NCI-H2081 treated with DMSO at 0.1 percent for 48 hours (cell line): Measurements from ENCODE around the gene MAP2K3.
"Not testable (repeated sequence)": the region's sequence is repeated elsewhere in the genome, so short reads cannot be mapped to it uniquely, and the experiment has no call there.

Source experiments
- DNase-seq: peaks from one replicate; lab custom pipeline; 2025; lab: John Stamatoyannopoulos, UW

Gene MAP2K3

DNA sequence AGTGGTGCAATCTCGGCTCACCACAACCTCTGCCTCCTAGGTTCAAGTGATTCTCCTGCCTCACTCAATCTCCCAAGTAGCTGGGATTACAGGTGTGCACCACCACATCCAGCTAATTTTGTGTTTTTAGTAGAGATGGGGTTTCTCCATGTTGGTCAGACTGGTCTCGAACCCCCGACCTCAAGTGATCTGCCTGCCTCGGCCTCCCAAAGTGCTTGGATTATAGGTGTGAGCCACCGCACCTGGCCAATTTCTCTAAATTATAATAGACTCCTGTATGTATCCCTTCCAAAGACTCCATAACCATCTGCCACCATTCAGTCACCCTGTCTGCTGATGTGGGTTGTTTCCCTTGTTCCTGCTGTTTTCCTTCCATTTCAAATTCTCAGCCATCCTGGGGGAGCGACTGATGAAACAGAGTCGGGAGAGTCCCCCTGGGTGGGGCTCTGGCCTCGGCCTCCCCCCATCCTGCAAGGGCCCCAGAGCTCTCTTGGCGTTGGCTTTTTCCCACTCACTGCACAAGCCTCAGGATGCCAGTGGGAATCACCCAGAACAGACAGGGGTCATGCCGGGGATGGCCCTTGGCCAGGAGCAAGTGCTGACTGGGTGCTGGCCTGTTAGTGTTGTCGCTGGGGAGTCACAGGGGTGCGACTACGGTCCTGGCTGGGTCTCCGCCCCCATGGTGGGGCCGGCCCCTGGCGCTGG is 25.7 kb downstream of the MAP2K3 start:
- DNase-seq = not testable (repeated sequence)

DNA sequence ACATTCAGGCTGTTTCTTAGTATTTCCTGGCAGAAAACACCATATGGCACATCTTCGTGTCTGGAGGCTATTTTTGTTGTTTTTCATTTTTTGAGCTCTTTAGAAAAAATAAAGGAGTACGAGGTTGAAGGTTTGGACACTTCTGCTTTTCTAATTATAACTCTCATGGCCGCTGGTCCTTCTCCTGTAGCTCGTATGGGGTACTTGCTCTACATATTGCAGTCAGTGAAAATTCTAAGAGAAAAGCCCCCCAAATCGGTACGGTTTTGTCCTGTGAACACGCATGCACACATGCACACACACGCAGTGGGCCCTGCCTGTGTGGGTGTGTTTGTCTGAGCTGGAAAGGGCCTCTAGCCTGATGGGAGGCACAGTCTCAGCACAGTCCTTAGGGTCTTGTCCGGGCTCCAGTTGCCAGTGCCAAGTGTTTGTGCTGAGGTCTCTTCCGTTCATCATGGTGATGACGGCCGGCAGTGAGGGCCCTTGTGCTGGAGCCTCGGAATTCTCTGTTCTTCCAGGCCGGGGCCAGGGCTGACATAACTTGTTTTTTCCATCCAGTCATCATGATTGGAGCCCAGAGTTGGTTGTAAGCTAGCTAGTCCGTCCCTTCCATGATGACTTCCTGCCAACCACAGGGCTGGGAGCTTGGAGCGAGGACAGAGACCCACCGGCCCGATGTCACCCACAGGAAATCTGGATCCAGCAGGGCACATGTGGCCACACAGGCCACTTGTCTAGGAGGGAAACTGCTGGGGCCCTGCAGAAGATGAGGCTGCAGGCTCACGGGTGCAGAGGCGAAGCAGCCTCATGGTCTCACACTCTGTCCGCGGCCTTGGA is 26.5 kb downstream of the MAP2K3 start:
- DNase-seq = not testable (repeated sequence)

DNA sequence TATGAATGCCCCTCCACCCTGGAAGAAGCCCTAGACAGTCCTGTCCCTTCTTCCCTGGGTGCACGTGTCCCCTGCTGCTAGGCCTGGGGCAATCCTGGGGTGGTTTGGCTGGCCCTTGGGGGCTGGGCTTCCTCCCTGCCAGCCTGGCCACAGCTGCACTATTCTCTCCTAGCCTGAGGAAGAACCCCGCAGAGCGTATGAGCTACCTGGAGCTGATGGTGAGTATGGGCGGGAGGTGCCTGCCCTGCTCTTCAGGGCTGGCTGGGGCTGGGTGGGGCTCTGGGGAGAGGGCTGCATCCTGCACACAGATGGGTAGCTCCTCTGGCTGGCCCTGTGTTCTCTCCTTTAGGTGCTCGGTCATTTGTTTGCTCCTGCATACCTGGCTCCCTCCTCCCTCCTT is 28.8 kb downstream of the MAP2K3 start:
- DNase-seq = no peak

DNA sequence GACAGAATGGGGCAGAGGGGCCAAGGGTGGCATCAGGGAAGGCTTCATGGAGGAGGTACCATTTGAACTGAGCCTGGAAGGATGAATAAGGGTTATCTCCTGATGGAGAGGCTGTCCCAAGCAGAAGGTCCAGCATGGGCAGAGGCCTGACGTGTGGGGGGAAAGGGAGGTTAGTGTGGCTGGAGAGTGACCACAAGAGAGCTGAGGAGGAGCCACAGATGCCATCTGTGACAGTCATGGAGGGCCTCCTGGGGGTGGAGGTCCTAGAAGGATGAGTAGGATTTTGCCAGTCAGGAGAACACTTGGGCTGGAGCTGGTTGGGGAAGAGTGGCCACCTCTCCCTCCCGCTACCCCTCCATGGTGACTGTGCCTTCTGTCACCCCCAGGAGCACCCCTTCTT is 29.2 kb downstream of the MAP2K3 start:
- DNase-seq = not testable (repeated sequence)

DNA sequence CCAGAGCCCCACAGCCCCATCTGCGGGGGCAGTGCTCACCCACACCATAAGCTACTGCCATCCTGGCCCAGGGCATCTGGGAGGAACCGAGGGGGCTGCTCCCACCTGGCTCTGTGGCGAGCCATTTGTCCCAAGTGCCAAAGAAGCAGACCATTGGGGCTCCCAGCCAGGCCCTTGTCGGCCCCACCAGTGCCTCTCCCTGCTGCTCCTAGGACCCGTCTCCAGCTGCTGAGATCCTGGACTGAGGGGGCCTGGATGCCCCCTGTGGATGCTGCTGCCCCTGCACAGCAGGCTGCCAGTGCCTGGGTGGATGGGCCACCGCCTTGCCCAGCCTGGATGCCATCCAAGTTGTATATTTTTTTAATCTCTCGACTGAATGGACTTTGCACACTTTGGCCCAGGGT is 29.8 kb downstream of the MAP2K3 start:
- not testable (repeated sequence) for DNase-seq

DNA sequence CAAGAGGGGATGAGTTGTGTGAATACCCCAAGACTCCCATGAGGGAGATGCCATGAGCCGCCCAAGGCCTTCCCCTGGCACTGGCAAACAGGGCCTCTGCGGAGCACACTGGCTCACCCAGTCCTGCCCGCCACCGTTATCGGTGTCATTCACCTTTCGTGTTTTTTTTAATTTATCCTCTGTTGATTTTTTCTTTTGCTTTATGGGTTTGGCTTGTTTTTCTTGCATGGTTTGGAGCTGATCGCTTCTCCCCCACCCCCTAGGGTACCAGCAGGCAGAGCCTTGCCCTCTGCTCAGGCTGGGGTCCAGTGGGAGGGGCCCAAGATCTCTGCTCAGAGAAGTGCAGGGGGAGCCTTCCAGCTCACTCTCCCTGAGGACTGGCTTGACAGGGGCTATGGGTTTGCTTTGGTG is 30.2 kb downstream of the MAP2K3 start:
- not testable (repeated sequence) for DNase-seq

DNA sequence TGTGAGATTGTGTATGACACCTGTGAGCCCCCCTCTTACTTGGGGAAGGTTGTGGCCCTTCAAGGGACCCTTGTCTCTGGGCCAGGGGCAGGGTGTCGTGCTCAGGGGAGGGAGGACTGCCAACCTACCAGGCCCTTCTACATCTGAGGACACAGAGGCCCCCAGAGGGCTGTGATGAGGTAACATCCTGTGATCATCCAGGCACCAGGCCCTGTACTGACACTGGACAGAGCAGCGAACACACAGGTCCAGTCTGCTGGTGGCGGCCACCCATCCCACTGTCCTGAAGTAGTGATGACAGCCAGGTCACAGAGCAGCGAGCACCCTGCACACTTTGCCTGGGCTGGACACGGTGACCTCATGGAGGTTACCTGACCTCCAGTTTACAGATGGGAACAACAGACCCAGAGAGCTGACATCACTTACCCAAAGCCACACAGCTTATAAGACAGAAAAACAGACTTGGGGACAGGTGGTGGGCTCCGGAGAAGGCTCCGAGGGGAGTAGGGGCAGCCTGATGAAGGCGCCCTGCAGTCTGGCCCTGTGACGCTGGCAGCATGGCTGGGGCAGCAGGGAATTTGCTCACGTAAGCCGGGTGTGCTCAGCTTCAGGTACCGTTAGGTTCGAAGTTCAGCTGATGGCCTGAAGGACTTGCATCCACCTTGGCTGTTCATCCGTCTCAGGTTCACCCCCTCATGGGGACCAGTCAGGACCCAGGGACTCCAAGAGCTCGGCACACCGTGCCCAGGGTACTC is 30.9 kb downstream of the MAP2K3 start:
- not testable (repeated sequence) for DNase-seq

DNA sequence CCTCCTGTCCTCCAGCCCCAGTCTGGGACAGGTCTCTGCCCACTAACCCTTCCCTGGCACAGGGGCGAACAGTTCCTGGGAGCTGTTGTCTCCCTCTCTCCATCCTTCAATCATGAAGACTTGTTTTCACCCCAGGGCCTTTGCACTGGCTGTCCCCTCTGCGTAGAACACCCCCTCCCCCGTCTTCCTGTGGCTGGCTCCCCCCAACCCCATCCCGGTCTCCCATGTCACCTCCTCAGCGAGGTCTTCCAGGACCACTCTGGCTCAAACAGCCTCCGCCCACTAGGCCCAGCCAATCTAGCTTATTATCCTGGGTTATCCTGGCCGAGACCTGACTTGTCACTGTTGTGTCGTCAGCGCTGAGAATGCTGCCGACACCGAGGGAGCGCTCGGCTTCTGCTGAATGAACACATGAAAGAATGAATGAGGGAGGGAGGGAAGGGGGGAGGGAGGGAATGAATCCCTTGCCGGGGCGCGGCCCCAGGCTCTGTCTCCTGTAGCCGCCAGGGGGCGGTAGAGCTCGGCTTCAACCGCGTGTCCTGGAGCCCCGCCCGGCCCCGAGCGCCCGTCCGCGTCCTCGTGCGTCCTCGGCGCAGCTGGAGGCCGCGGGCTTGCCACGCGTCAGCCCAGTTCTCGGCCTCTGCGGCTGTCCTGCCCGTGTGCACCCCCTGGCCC is 31.8 kb downstream of the MAP2K3 start:
- not testable (repeated sequence) for DNase-seq

DNA sequence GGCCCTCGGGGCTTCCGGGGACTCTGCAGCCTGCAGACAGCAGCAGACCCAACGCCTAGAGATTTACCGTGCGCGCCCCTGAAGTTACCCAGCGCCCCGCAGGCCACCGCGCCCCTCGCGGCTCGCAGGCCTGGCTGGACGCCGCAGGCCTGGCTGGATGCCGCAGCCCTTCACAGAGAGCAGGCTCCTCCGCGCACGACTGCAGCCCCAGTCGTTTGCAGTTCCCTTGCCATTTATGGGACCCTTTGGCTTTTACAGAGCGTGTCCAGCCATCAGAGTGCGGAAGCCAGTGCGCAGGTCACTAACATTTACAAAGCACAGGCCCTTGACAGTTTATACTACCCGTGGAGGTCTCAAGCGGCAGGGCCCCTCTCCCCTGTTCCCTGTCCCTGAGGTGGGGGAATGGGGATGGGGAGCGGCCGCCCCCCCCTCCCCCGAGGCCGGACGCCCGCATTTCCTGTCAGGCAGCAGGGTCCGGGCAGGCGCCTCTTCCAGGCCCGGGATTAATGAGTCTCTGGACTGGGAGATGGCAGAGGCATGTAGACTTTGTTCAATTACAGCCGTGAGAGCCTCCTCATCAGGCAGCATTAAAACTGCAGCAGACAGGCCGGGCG is 32.5 kb downstream of the MAP2K3 start:
- not testable (repeated sequence) for DNase-seq

DNA sequence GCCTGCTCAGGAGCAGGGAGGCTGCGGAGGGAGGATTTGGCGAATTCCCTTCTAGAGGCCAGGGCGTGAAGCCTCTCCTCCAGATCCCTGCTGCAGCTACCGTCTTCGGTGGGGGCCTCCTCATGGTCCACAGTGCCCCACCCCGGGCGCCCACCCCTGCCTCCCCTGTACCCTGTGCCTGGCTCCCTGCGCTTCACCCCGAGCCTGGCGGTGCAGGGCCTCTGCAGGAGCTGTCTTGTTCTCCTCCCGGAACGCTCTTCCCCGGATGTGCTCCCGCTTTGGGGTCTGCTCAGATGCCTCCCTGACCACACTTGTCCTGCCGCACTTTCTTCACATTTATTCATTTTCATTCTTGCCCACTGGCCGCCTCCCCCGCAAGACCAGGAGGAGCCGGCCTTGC is 33.3 kb downstream of the MAP2K3 start:
- DNase-seq = not testable (repeated sequence)

DNA sequence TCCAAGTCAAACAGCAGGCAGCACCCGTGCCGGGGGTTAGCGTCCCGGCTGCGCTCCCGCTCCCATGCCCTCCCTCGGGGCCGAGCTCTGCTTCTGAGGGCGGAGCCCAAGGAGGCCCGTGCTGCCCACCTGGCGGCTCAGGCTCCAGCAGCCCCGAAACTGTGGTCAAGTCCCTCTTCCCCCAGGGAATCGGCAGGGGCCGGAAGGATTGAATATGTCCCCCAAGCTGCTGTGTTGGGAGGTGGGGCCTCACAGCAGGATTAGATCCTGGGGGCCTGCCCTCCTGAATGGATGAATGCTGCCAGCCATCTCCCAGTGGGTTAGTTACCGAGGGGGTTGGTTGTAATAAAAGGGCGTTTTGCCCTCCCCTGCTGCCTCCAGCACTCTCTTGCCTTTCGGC is 33.9 kb downstream of the MAP2K3 start:
- DNase-seq = no peak

DNA sequence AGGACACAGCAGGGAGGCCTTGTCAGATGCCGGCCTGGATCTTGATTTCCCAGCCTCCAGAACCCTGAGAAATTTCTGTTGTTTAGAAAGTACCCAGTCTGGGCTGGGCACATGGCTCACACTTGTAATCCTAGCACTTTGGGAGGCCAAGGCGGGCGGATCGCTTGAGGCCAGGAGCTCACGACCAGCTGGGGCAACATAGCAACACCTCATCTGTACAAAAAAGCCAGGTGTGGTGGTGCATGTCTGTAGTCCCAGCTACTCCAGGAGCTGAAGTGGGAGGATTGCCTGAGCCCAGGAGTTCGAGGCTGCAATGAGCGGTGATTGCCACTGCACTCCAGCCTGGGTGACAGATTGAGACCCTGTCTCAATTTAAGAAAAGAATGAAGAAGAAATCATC is 34.3 kb downstream of the MAP2K3 start:
- DNase-seq = not testable (repeated sequence)

DNA sequence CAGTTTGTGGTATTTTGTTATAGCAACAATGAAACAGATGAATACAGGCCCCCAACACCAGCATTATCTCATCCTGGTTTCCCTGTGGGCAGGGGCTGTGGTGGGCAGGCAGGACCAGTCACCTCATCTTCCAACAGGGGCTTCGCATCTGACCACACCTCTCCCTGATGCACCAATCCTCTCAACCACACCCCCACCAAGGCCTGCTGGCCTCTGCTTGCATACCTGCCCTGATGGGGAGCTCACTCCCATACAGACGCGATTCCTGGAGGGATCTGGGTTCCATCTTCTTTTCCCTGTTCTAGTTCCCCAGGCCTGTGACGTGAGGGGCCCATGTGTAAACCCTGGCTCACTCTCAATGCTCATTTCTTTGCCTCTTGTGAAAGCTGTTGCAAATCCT is 34.7 kb downstream of the MAP2K3 start:
- DNase-seq = not testable (repeated sequence)

DNA sequence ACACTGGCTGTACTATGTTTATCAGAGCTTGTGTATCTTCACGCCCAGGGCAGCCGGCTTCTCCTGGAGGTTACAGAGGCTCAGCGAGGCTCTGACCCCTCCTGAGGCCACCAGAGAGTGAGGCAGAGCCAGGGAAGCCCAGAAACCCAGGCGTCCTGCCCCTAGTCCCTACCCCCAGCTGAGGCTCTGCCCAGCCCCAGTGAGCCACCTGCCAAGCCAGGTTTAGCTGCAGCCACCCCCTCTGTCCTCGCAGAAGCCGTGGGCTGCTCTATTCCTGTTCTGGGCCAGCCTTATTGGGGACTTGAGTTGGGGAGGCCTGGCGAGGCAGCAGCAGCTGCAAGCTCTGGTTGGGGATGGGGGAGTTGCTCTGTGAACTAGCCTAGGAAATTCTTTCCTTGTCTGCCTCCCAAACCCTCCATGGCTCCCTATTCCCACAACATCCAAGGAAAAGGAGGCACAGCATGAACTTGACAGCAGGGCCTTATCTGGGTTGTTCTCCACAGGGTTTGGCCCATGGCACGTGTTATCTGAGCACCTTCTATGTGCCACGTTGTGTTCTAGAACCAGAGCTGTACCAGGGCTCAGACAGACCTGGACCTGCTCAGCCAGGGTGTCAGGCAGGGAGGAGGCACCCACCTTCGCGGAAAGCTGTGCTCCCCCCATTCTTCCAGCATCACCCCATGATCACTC is 35.3 kb downstream of the MAP2K3 start:
- DNase-seq = not testable (repeated sequence)

DNA sequence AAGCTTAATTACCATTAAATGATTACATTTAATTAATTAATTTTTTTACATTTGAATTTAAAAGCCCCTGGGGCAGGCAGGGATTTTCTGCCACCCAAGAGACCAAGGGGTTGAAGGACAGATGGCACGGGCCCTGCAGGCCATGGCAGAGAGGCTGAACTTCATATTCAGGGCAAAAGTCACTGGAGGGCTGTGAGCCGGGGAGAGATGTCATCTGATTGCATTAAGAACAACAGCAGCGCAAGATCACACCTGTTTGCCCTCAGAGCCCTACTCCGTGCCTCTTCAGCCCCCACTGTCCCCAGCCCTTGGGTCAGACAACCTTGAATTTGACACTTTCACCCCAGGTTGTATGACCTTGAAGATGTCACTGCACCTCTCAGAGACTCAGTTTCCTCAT is 35.9 kb downstream of the MAP2K3 start:
- not testable (repeated sequence) for DNase-seq

DNA sequence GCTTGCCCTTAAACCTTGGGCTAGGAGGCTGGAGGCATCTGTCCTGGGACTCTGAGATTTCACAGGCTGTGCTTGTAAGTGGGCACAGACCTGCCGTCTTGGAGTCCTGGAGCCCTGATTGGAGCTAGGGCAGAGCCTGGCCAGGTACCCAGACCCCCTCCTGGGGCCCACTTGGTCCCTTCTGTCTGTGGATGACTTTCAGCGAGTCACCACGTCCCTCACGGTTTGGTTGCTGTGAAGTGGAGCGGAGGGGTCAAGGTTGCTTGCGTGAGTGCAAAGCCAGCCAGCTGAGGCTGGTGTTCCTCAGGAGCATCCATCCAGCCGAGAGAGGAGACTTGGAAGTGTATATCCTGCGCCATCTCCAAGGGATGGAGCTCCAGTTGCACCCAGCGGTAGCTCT is 36.5 kb downstream of the MAP2K3 start:
- DNase-seq = not testable (repeated sequence)

DNA sequence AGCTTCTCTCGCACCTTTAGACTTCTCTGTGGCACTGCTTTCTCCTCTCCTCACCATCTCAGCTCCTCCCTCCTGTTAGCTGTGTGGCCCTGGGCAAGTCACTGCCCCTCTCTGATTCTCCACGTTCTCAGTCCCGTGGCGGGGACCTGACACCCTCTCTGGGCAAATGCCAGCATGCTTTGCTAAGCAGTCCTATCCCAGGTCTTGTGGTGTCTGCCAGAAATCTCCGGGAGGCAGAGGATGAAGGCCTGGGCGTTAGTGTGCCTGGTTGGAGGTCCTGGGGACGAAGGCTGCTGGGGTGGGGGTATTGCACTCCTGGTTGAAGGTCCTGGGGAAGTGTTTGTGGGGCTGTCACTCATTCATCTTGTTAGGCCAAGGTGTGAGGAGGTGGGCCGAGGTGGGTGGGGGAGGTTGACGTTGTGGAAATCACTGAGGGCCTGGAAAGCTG is 37.3 kb downstream of the MAP2K3 start:
- DNase-seq = not testable (repeated sequence)

DNA sequence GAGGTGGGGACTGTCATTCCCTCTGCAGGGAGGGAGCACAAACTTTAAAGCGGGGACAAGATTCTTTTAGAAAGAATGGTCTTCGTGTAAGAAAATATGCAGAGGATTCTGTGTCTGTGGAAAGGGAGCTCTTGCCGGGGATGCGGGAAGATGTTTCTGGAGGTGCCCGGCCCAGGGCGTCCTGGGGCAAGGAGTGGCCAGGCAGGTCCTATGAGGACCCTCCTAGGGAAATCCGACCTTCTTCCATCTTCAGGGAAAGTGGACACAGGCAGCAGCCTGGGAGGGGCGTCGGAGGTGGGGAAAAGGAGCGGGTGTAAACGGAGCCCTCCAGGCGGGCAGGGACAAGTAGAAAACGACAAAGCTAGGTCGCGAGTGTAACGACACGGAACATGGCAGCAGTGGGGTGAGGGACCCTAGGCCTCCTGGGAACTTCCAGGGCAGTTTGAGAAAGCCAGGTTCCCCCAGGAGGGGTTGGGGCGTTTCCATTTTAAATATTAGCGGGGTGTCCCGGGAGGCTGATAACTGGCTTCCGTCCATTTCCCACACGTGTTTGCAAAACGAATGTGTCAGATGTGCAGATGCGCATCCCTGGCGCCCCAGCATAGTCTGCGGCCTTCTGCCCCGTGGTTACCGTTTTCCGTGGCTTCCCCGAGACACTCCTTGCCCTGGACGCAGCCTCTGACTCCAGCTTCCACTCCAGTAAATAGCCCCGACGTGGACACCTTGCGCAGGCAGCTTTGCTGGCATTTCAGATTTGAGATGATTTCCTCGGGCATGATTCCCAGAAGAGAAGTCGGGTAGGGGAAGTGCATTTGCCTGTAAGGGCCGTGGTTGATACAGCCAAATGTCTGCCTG is 39.0 kb downstream of the MAP2K3 start:
- not testable (repeated sequence) for DNase-seq

DNA sequence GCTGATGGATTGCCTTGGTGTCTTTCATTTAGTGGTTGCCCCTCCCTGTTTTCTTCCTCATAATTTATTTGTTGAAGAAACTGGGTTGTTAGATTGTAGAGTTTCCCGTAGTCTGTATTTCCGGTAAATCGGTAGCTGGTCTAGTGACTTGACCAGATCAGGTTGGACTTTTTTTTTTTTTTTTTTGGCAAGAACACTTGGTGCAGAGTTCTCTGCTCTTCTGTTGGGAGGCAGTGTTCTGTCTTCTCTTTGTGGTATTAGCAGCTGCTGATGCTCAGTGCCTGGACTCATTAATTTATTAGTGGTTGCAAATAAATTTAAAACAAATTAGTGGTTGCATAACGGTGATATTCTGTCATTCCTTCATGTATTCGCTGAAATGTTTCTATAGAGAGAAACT is 40.2 kb downstream of the MAP2K3 start:
- not testable (repeated sequence) for DNase-seq

DNA sequence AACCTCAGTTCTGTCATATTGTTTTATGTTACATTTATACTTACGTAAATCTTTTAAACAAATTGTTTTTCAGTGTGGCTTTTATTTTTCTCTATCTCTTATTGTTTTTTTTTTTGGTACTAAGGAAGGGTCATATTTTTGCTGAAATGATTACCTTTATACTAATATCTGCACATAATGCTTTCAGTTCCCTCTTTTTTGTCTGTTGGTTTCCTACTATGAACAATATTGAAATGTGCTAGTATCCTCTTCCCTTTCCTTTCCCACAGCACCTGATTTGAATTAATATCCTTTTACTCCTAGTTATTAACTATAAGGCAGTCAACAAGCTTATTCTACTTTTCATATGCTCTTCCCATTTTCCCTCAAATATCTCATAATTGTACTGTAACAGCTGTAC is 43.4 kb downstream of the MAP2K3 start:
- DNase-seq = not testable (repeated sequence)
